Lower leg skin (tissue), 3 donors: Measurements from ENCODE around the gene STX10.

Source experiments
- POLR2A ChIP-seq, 2 donors: fragments of 450-650 bp; IDR thresholded peaks; one replicate each; pipeline ENCODE4 v1.6.1; 2016 to 2017; ENCODE audit warnings: antibody characterized with exemption in 2 of 2, mild to moderate bottlenecking in 1 of 2, moderate library complexity in 1 of 2
- TF ChIP-seq, protein P1 (sequence below), 3 donors: fragments of 450-650 bp; IDR thresholded peaks; one replicate each; pipeline ENCODE4 v1.5.1; 2016; ENCODE audit warnings: antibody characterized with exemption in 3 of 3, mild to moderate bottlenecking in 3 of 3, moderate library complexity in 2 of 3

DNA sequence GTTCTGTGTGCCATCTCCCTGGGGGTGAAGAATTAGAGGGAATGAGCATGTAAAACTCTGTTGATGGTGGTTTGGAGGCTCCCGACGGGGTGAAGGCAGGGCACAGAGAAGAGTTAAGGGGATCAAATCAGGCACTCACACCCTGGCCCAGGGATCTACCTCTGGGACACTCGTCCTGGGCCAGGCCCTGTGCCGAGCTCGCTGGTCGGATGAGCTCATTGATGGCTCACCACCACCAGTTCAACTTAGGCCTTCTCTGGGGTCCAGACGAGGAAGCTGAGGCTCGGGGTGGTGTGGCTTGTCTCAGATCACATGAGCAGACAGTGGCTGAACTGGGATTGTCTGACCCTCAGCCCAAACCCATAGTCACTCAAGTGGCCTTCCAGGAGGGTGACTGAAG, 30.5 kb downstream of the STX10 start:
- TF ChIP-seq, protein P1, sequence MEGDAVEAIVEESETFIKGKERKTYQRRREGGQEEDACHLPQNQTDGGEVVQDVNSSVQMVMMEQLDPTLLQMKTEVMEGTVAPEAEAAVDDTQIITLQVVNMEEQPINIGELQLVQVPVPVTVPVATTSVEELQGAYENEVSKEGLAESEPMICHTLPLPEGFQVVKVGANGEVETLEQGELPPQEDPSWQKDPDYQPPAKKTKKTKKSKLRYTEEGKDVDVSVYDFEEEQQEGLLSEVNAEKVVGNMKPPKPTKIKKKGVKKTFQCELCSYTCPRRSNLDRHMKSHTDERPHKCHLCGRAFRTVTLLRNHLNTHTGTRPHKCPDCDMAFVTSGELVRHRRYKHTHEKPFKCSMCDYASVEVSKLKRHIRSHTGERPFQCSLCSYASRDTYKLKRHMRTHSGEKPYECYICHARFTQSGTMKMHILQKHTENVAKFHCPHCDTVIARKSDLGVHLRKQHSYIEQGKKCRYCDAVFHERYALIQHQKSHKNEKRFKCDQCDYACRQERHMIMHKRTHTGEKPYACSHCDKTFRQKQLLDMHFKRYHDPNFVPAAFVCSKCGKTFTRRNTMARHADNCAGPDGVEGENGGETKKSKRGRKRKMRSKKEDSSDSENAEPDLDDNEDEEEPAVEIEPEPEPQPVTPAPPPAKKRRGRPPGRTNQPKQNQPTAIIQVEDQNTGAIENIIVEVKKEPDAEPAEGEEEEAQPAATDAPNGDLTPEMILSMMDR (IDR thresholded peaks at IDR 0.05), result no peak
- TF ChIP-seq POLR2A (IDR thresholded peaks at IDR 0.05), result no peak
